ENCODE data around the gene CCL1.

Gene CCL1

GRCh38 chr17:34377078-34377823, 14.2 kb upstream of the CCL1 start:
- TF ChIP-seq CTCF (IDR thresholded peaks at IDR 0.05; ENCODE audit: insufficient read depth, low read depth, low read length, missing control alignments) = no peak
- H3K4me3 ChIP-seq (ENCODE audit: low read length) = no peak overlapping the region
- no peak for DNase-seq (ENCODE audit: low read depth)

GRCh38 chr17:34375426-34375997, 12.5 kb upstream of the CCL1 start:
- H3K4me3 ChIP-seq (ENCODE audit: low read length) = no peak overlapping the region
- no peak for TF ChIP-seq CTCF (IDR thresholded peaks at IDR 0.05; ENCODE audit: insufficient read depth, low read depth, low read length, missing control alignments)
- peak; percentile 7 for DNase-seq (ENCODE audit: low read depth)

DNA sequence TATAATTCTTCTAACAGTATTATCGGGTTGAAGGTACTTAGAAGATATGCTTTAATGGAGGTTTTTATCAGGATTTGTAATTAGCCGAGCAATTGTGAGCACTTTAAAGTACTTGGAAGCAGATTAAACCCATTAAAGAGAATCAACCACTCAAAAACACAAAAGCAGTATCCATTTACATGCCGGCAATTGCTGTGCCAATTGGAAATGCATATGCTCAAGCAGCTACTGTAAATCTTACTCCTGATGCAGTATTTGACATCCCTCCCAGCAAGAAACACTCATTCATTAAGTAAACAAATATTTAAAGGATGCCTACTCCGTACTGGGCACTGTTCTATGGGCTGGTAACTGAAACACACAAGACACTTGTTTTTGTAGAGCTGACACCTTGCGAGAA, 11.4 kb upstream of the CCL1 start:
- H3K4me3 ChIP-seq (ENCODE audit: low read length) = no peak overlapping the region
- TF ChIP-seq CTCF (IDR thresholded peaks at IDR 0.05; ENCODE audit: insufficient read depth, low read depth, low read length, missing control alignments) = no peak
- DNase-seq (ENCODE audit: low read depth) = no peak

- DNase-seq (ENCODE audit: low read depth) = no peak
- no peak for TF ChIP-seq CTCF (IDR thresholded peaks at IDR 0.05; ENCODE audit: insufficient read depth, low read depth, low read length, missing control alignments)
- no peak overlapping the region for H3K4me3 ChIP-seq (ENCODE audit: low read length)
These were observed 8.5 kb upstream of the CCL1 start for GRCh38 chr17:34371405-34372100.

- H3K4me3 ChIP-seq (ENCODE audit: low read length) = no peak overlapping the region
- no peak for TF ChIP-seq CTCF (IDR thresholded peaks at IDR 0.05; ENCODE audit: insufficient read depth, low read depth, low read length, missing control alignments)
- peak; percentile 41 for DNase-seq (ENCODE audit: low read depth)
These were observed 8.0 kb upstream of the CCL1 start for GRCh38 chr17:34370997-34371395.

DNA sequence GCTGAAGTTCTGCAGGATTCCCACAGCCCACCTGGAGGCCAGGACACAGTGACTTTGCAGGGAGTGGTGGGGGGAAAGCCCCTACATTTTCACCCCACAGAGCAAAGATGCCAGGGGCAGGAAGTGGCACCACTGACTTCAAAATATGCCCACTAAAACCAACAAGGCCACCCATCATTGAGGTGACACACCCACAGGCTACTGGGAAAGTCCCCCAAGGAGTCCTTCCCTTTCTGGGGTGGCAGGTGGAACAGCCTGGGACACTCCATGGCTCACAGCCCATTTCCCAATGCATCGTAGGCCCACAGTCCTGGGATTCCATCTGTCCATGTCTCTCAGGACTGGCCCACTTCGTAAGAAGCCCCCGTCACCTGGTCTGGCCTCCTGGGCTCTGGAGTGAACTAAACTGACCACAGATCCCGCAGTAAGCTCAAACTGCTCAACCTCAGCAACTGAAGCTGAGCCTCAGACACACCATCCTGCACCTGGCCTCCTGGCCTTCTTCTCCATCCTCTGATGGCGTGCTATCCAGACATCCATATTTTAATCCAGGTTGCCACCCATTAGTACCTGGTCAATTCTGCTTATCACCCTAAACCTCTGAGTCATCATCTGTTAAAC, 7.5 kb upstream of the CCL1 start:
- no peak overlapping the region for H3K4me3 ChIP-seq (ENCODE audit: low read length)
- DNase-seq (ENCODE audit: low read depth) = no peak
- TF ChIP-seq CTCF (IDR thresholded peaks at IDR 0.05; ENCODE audit: insufficient read depth, low read depth, low read length, missing control alignments) = no peak

Data from epithelial cell of esophagus (primary cell).